GM18508 (cell line): Measurements from ENCODE around the gene SDHB.

Experiments
- ATAC-seq: cut with Tn5 transposase; IDR thresholded peaks from one replicate; pipeline ENCODE4 v1.9.1; 2021; ENCODE audit warnings: moderate number of reproducible peaks; ENCODE audit not compliant: insufficient read depth, unreplicated experiment

SDHB gene

GRCh38 chr1:17052641-17053040, 1.2 kb downstream of the SDHB start:
- ATAC-seq, result no peak

GRCh38 chr1:17052038-17052437, 1.8 kb downstream of the SDHB start:
- ATAC-seq, result no peak

- no peak for ATAC-seq
Observed at GRCh38 chr1:17047924-17048323, 5.9 kb downstream of the SDHB start.

- ATAC-seq, result no peak
Observed at GRCh38 chr1:17046334-17046657, 7.5 kb downstream of the SDHB start.

- ATAC-seq, result no peak
Observed at GRCh38 chr1:17045634-17046333, 8.0 kb downstream of the SDHB start.

GRCh38 chr1:17045150-17045549, 8.7 kb downstream of the SDHB start:
- ATAC-seq, result no peak

- ATAC-seq, result no peak
Observed at GRCh38 chr1:17043676-17044075, 10.2 kb downstream of the SDHB start.

- no peak for ATAC-seq
Observed at GRCh38 chr1:17040135-17040534, 13.7 kb downstream of the SDHB start.

- ATAC-seq, result no peak
Observed at GRCh38 chr1:17039522-17039921, 14.3 kb downstream of the SDHB start.

GRCh38 chr1:17033481-17033880, 20.4 kb downstream of the SDHB start:
- ATAC-seq, result no peak

GRCh38 chr1:17032741-17033140, 21.1 kb downstream of the SDHB start:
- no peak for ATAC-seq

- no peak for ATAC-seq
Observed at GRCh38 chr1:17031436-17031835, 22.4 kb downstream of the SDHB start.

GRCh38 chr1:17030206-17030605, 23.6 kb downstream of the SDHB start:
- ATAC-seq, result no peak

GRCh38 chr1:17028662-17029188, 25.1 kb downstream of the SDHB start:
- no peak for ATAC-seq

- ATAC-seq, result no peak
Observed at GRCh38 chr1:17027900-17028299, 25.9 kb downstream of the SDHB start.

GRCh38 chr1:17027403-17027802, 26.4 kb downstream of the SDHB start:
- no peak for ATAC-seq

- ATAC-seq, result no peak
Observed at GRCh38 chr1:17024721-17025120, 29.1 kb downstream of the SDHB start.

GRCh38 chr1:17023573-17023972, 30.3 kb downstream of the SDHB start:
- ATAC-seq, result no peak

GRCh38 chr1:17023102-17023501, 30.7 kb downstream of the SDHB start:
- no peak for ATAC-seq

- ATAC-seq, result no peak
Observed at GRCh38 chr1:17021896-17022295, 31.9 kb downstream of the SDHB start.

GRCh38 chr1:17020502-17020901, 33.3 kb downstream of the SDHB start:
- no peak for ATAC-seq

GRCh38 chr1:17018849-17019248, 35.0 kb downstream of the SDHB start:
- no peak for ATAC-seq

- no peak for ATAC-seq
Observed at GRCh38 chr1:17017435-17017834, 36.4 kb downstream of the SDHB start.
